GM19395 (cell line): ENCODE measurements around the gene RABGAP1L.
A peak's percentile ranks its signal among the peaks of the same experiment; 100 is the strongest.

Source experiments
- ATAC-seq: cut with Tn5 transposase; IDR thresholded peaks from one replicate; pipeline ENCODE4 v1.9.1; 2021; ENCODE audit warnings: mild to moderate bottlenecking, moderate library complexity; ENCODE audit not compliant: unreplicated experiment

RABGAP1L gene

GRCh38 chr1:174197088-174197487, 37.8 kb downstream of the RABGAP1L start:
- no peak for ATAC-seq

GRCh38 chr1:174197547-174197946, 38.2 kb downstream of the RABGAP1L start:
- no peak for ATAC-seq

GRCh38 chr1:174198202-174198601, 38.9 kb downstream of the RABGAP1L start:
- no peak for ATAC-seq

- no peak for ATAC-seq
Observed at GRCh38 chr1:174200746-174201145, 41.4 kb downstream of the RABGAP1L start.

GRCh38 chr1:174204697-174205308, 45.5 kb downstream of the RABGAP1L start:
- ATAC-seq: no peak

GRCh38 chr1:174206148-174206836, 47.0 kb downstream of the RABGAP1L start:
- ATAC-seq: no peak

- peak; percentile 88 for ATAC-seq
Observed at GRCh38 chr1:174209347-174210187, 50.2 kb downstream of the RABGAP1L start.

GRCh38 chr1:174211486-174211885, 52.2 kb downstream of the RABGAP1L start:
- ATAC-seq: no peak

- no peak for ATAC-seq
Observed at GRCh38 chr1:174215766-174216165, 56.4 kb downstream of the RABGAP1L start.

GRCh38 chr1:174217248-174217647, 57.9 kb downstream of the RABGAP1L start:
- ATAC-seq: no peak

- peak; percentile 53 for ATAC-seq
Observed at GRCh38 chr1:174217787-174218574, 58.7 kb downstream of the RABGAP1L start.

GRCh38 chr1:174218983-174219382, 59.7 kb downstream of the RABGAP1L start:
- no peak for ATAC-seq

- no peak for ATAC-seq
Observed at GRCh38 chr1:174219606-174220370, 60.5 kb downstream of the RABGAP1L start.

GRCh38 chr1:174221681-174222080, 62.4 kb downstream of the RABGAP1L start:
- ATAC-seq: no peak

GRCh38 chr1:174222166-174222949, 63.0 kb downstream of the RABGAP1L start:
- ATAC-seq: no peak

GRCh38 chr1:174224641-174225040, 65.3 kb downstream of the RABGAP1L start:
- no peak for ATAC-seq

GRCh38 chr1:174225499-174226204, 66.3 kb downstream of the RABGAP1L start:
- ATAC-seq: peak; percentile 86

- ATAC-seq: no peak
Observed at GRCh38 chr1:174230399-174230798, 71.1 kb downstream of the RABGAP1L start.

- ATAC-seq: no peak
Observed at GRCh38 chr1:174232761-174233160, 73.4 kb downstream of the RABGAP1L start.
